ENCODE results near the gene ZNF653.

GRCh38 chr19:11535792-11536595, 30.4 kb upstream of the ZNF653 start:
- TF ChIP-seq CTCF (IDR thresholded peaks at IDR 0.05) (peak; percentile 52 to 89 (median 76)), POLR2A (IDR thresholded peaks at IDR 0.05) (peak in 1 of 2 donors; percentile 66)

Data from thyroid gland (tissue), 4 donors.